BJ (cell line): ENCODE results near the gene SLIT1. TPM values are rescaled to one million over a fixed set of nuclear protein-coding genes. Genes with fewer than 3 reads are reported as not detected.

ENCODE experiments used
- CTCF ChIA-PET: fragments of 350-600 bp; formaldehyde crosslinking; extraction: SDS; loops from one replicate; lab custom pipeline; 2021; ENCODE audit warnings: antibody characterized with exemption, inconsistent platforms; lab: Yijun Ruan, JAX
- POLR2A ChIA-PET: fragments of 300-600 bp; sonication (Branson Sonifier 250); formaldehyde crosslinking; extraction: SDS; loops from one replicate; lab custom pipeline; 2021; ENCODE audit warnings: antibody characterized with exemption; lab: Charles Lee
- DNase-seq: peaks from one replicate; pipeline ENCODE4 v3.0.0-alpha.2; 2011; ENCODE audit warnings: low read depth
- H3K27me3 ChIP-seq: 2 replicates; pipeline ENCODE4 v1.6.0; 2011; ENCODE audit warnings: low read length; ENCODE audit not compliant: control insufficient read depth, insufficient read depth
- H3K36me3 ChIP-seq: 2 replicates; pipeline ENCODE4 v1.5.1; 2011; ENCODE audit warnings: low read length; ENCODE audit not compliant: control insufficient read depth, insufficient read depth
- H3K4me3 ChIP-seq: 2 replicates; pipeline ENCODE4 v1.5.1; 2011; ENCODE audit warnings: low read depth, mild to moderate bottlenecking, control low read depth, low read length
- CTCF ChIP-seq: IDR thresholded peaks from 2 replicates; pipeline ENCODE4 v1.5.1; 2011; ENCODE audit warnings: low read depth, mild to moderate bottlenecking, control low read depth, inconsistent platforms, low read length, moderate library complexity; ENCODE audit not compliant: insufficient read depth
- polyA plus RNA-seq: library from polyadenylated mRNA; depleted of rRNA; stranded (reverse); fragments of >200 nt; gene quantifications from 2 replicates; pipeline ENCODE4 v1.2.3, GENCODE V29; 2011

The SLIT1 gene
- polyA plus RNA-seq, 1 experiment: 0.02 TPM

- ChIA-PET CTCF (interaction anchor here (1.2 kb wide), 1 partner anchor 11 kb away, joined by 3 read pairs; no protein-coding TSS in a partner anchor), POLR2A (interaction anchor here (0.6 kb wide), 1 partner anchor 22 kb away, joined by 3 read pairs; no protein-coding TSS in a partner anchor)
- no peaks in the 10 kb centered on the region for H3K36me3 ChIP-seq
- peaks cover 7% of the 10 kb centered on the region for H3K27me3 ChIP-seq
- no peak overlapping the region for H3K4me3 ChIP-seq
- no peak for DNase-seq
- TF ChIP-seq CTCF: no peak
Measured at GRCh38 chr10:96999987-97000386, 185.8 kb downstream of the SLIT1 start.

DNA sequence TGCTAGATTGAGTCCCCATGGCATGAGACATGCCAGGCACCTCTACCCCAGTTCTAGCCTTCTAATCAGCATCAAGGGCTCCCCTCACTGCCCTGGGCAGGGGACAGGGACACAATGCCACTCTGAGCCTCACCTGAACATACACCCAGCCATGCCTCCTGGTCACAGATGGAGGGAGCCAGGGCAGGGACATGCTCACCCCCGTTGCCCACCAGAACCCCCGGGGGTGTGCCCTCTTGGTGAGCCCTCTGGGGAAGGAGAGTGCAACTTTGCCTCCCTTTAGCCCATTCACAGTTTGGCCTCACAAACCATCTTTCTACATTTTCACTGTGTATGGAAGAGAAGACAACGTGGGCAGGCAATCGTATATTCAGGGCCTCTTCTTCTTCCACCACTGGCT lies 186.4 kb downstream of the SLIT1 start:
- H3K4me3 ChIP-seq: no peak overlapping the region
- ChIA-PET POLR2A (no interaction called here), CTCF (interaction anchor here (1.2 kb wide), 1 partner anchor 11 kb away, joined by 3 read pairs; no protein-coding TSS in a partner anchor)
- H3K27me3 ChIP-seq: peaks cover 4% of the 10 kb centered on the region
- DNase-seq: no peak
- H3K36me3 ChIP-seq: no peaks in the 10 kb centered on the region
- no peak for TF ChIP-seq CTCF

GRCh38 chr10:96998329-96998888 lies 187.3 kb downstream of the SLIT1 start:
- no peak overlapping the region for H3K4me3 ChIP-seq
- ChIA-PET POLR2A (no interaction called here), CTCF (interaction anchor here (1.2 kb wide), 1 partner anchor 15 kb away, joined by 4 read pairs; no protein-coding TSS in a partner anchor)
- no peak for DNase-seq
- no peaks in the 10 kb centered on the region for H3K36me3 ChIP-seq
- TF ChIP-seq CTCF: no peak
- no peaks in the 10 kb centered on the region; the same call in 1 of the 2 replicates for H3K27me3 ChIP-seq

- POLR2A ChIA-PET: no interaction called here
- CTCF ChIA-PET: interaction anchor here (0.6 to 2.9 kb wide), 3 partner anchors 41 to 119 kb away, joined by 3 to 14 read pairs (median 3); no protein-coding TSS in a partner anchor
- DNase-seq: no peak
- Histone ChIP-seq H3K4me3 (no peak overlapping the region), H3K36me3 (no peaks in the 10 kb centered on the region), H3K27me3 (no peaks in the 10 kb centered on the region)
- TF ChIP-seq CTCF: no peak
Measured at GRCh38 chr10:96996275-96996965, 189.3 kb downstream of the SLIT1 start.

DNA sequence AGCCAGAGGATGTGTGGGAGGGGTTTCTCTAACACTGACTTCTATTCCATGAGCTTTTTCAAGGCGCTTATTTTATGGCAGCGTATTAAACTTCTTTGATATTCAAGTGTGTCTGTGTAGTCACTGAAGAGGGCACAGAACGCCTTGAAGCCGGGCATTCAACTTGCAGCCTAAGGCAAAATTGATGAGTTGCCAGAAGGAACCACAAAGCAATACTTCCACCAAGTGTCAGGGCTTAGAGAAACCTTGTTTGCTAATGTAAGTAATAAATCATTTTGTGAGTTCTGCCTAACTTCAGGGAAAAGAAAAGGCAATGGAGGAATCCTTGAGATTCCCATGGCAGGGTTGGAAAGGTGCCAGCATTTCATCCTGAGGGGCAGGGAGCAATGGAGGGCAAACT lies 189.9 kb downstream of the SLIT1 start:
- Histone ChIP-seq H3K36me3 (no peaks in the 10 kb centered on the region), H3K27me3 (no peaks in the 10 kb centered on the region), H3K4me3 (no peak overlapping the region)
- ChIA-PET POLR2A (no interaction called here), CTCF (interaction anchor here (0.6 to 2.9 kb wide), 2 partner anchors 42 to 77 kb away, joined by 3 to 14 read pairs; no protein-coding TSS in a partner anchor)
- DNase-seq: no peak
- TF ChIP-seq CTCF: no peak
